HCT116 (cell line): ENCODE data around the gene GPR27. TPM values are rescaled to one million over a fixed set of nuclear protein-coding genes. Genes with fewer than 3 reads are reported as not detected.

Source experiments
- ATAC-seq: fragments of 200-7000 bp; cut with Tn5 transposase; 2 replicates; pipeline ENCODE4 v1.9.1; 2020; ENCODE audit warnings: mild to moderate bottlenecking, moderate library complexity
- BruUV-seq: library from RNA; stranded (reverse); fragments of 400-500 nt; replicated peaks from 2 replicates; lab custom pipeline; 2021; lab: Mats Ljungman, UMichigan
- CTCF ChIA-PET: fragments of 300-600 bp; sonication (Branson Sonifier 250); formaldehyde crosslinking; loops from one replicate; lab custom pipeline; 2021; ENCODE audit warnings: antibody characterized with exemption; lab: Charles Lee
- POLR2A ChIA-PET: fragments of 300-600, 350-600 bp; sonication (Branson Sonifier 250); formaldehyde crosslinking; loops from one replicate; lab custom pipeline; 2021; ENCODE audit warnings: antibody characterized with exemption; lab: Charles Lee
- RAD21 ChIA-PET, 2 experiments: fragments of 300-600 bp; sonication (Branson Sonifier 250); formaldehyde crosslinking; loops; one replicate each; lab custom pipeline; 2023; ENCODE audit warnings: low total read pairs in 2 of 2; ENCODE audit not compliant: uncharacterized antibody in 2 of 2, unreplicated experiment in 2 of 2, low non-redundant PET in 1 of 2; lab: Charles Lee
- DNase-seq: peaks from one replicate; pipeline ENCODE4 v3.0.0-alpha.2; 2010; ENCODE audit warnings: low read depth, low spot score
- H2AFZ ChIP-seq: fragments of 200-600 bp; shearing (Covaris generic), sonication (generic); 2 replicates; pipeline ENCODE4 v1.6.1; 2017; ENCODE audit warnings: low read depth, mixed run types, mixed read lengths, antibody characterized with exemption, low read length; ENCODE audit not compliant: poor library complexity, severe bottlenecking
- H3K27ac ChIP-seq: 2 replicates; pipeline ENCODE4 v1.5.1; 2012; ENCODE audit warnings: low read depth, low read length
- H3K27me3 ChIP-seq: fragments of 200-600 bp; sonication (generic); 2 replicates; pipeline ENCODE4 v1.6.1; 2016; ENCODE audit warnings: mixed run types, low read length, mixed read lengths; ENCODE audit not compliant: insufficient read depth
- H3K36me3 ChIP-seq, 2 experiments: fragments of 200-500 bp in 1 of 2; fragments of 200-600 bp in 1 of 2; sonication (Bioruptor generic) in 1 of 2; sonication (generic) in 1 of 2; 2 replicates each; pipeline versions ENCODE4 v1.5.1 to v1.6.1; 2014 to 2016; ENCODE audit warnings: low read length in 2 of 2, inconsistent platforms in 1 of 2, mixed read lengths in 1 of 2, mixed run types in 1 of 2; ENCODE audit not compliant: insufficient read depth in 2 of 2, control insufficient read depth in 1 of 2
- H3K4me1 ChIP-seq, 2 experiments: fragments of 200-600 bp in 1 of 2; sonication (generic) in 1 of 2; 2 replicates each; pipeline versions ENCODE4 v1.5.1 to v1.6.1; 2012 to 2017; ENCODE audit warnings: low read length in 2 of 2, inconsistent platforms in 1 of 2, mild to moderate bottlenecking in 1 of 2, mixed read lengths in 1 of 2, mixed run types in 1 of 2, moderate library complexity in 1 of 2; ENCODE audit not compliant: insufficient read depth in 2 of 2, control insufficient read depth in 1 of 2
- H3K4me2 ChIP-seq: fragments of 200-600 bp; sonication (generic); 2 replicates; pipeline ENCODE4 v1.6.1; 2017; ENCODE audit warnings: mixed run types, low read length, mixed read lengths
- H3K4me3 ChIP-seq, 2 experiments: fragments of 200-600 bp in 1 of 2; sonication (generic) in 1 of 2; replicated peaks in 1 of 2; 2 replicates each; pipeline ENCODE4 v1.5.1; 2011 to 2016; ENCODE audit warnings: low read length in 2 of 2, control low read depth in 1 of 2, low read depth in 1 of 2, mild to moderate bottlenecking in 1 of 2, mixed read lengths in 1 of 2, mixed run types in 1 of 2
- H3K79me2 ChIP-seq: fragments of 200-600 bp; sonication (generic); 2 replicates; pipeline ENCODE4 v1.6.1; 2017; ENCODE audit warnings: mild to moderate bottlenecking, mixed run types, low read length, moderate library complexity, mixed read lengths; ENCODE audit not compliant: insufficient read depth
- H3K9ac ChIP-seq: fragments of 200-600 bp; sonication (generic); 2 replicates; pipeline ENCODE4 v1.6.1; 2016; ENCODE audit warnings: low read length, mixed read lengths
- H3K9me2 ChIP-seq: fragments of 200-600 bp; sonication (generic), shearing (Covaris generic); 2 replicates; pipeline ENCODE4 v1.6.1; 2017; ENCODE audit warnings: mixed run types, mild to moderate bottlenecking, moderate library complexity; ENCODE audit not compliant: insufficient read depth
- H3K9me3 ChIP-seq, 2 experiments: fragments of 200-500 bp in 1 of 2; fragments of 200-600 bp in 1 of 2; sonication (Bioruptor generic) in 1 of 2; sonication (generic) in 1 of 2; 2 replicates each; pipeline ENCODE4 v1.6.1; 2014 to 2017; ENCODE audit warnings: low read length in 2 of 2, mixed read lengths in 2 of 2, inconsistent platforms in 1 of 2, low read depth in 1 of 2, mild to moderate bottlenecking in 1 of 2, mixed run types in 1 of 2, moderate library complexity in 1 of 2; ENCODE audit not compliant: control insufficient read depth in 1 of 2, insufficient read depth in 1 of 2
- H4K20me1 ChIP-seq: fragments of 200-600 bp; sonication (generic), shearing (Covaris generic); 2 replicates; pipeline ENCODE4 v1.6.1; 2017; ENCODE audit warnings: mixed run types, mild to moderate bottlenecking, moderate library complexity; ENCODE audit not compliant: insufficient read depth
- ATF3 ChIP-seq: IDR thresholded peaks from 2 replicates; pipeline ENCODE4 v1.6.1; 2012
- CBX3 ChIP-seq: IDR thresholded peaks from 2 replicates; pipeline ENCODE4 v1.6.1; 2012; ENCODE audit warnings: low read depth
- CTCF ChIP-seq, 3 experiments: fragments of 200-600 bp in 1 of 3; sonication (generic) in 1 of 3; IDR thresholded peaks in 2 of 3; conservative IDR thresholded peaks in 1 of 3; 2 replicates each; pipeline ENCODE4 v1.5.1; 2012 to 2017; ENCODE audit warnings: low read depth in 2 of 3, low read length in 2 of 3, antibody characterized with exemption in 1 of 3, borderline replicate concordance in 1 of 3, control low read depth in 1 of 3, mild to moderate bottlenecking in 1 of 3, mixed read lengths in 1 of 3, mixed run types in 1 of 3, moderate library complexity in 1 of 3; ENCODE audit not compliant: insufficient read depth in 1 of 3
- ELF1 ChIP-seq: IDR thresholded peaks from 2 replicates; pipeline ENCODE4 v1.6.1; 2012; ENCODE audit warnings: low read depth, borderline replicate concordance
- JUND ChIP-seq: IDR thresholded peaks from 2 replicates; pipeline ENCODE4 v1.6.1; 2012
- POLR2AphosphoS5 ChIP-seq: IDR thresholded peaks from 2 replicates; pipeline ENCODE4 v1.6.1; 2011; ENCODE audit warnings: mild to moderate bottlenecking, low read depth, low read length, moderate library complexity
- RAD21 ChIP-seq: IDR thresholded peaks from 2 replicates; pipeline ENCODE4 v1.6.1; 2012; ENCODE audit warnings: low read depth, mild to moderate bottlenecking
- REST ChIP-seq: IDR thresholded peaks from 2 replicates; pipeline ENCODE4 v1.6.1; 2012; ENCODE audit warnings: low read depth
- ZBTB33 ChIP-seq: IDR thresholded peaks from 2 replicates; pipeline ENCODE4 v1.6.1; 2011; ENCODE audit warnings: mild to moderate bottlenecking, low read length, moderate library complexity; ENCODE audit not compliant: insufficient replicate concordance; ENCODE audit errors: extremely low read depth
- ZFX ChIP-seq: fragments of 450-650 bp; IDR thresholded peaks from 2 replicates; pipeline ENCODE4 v1.6.1; 2017
- ZNF274 ChIP-seq: fragments of 200-500 bp; sonication (Bioruptor generic); IDR thresholded peaks from 2 replicates; pipeline ENCODE4 v1.6.1; 2014; ENCODE audit warnings: mild to moderate bottlenecking, low read depth, low read length, inconsistent platforms
- intact Hi-C: fragments of 100-400 bp; cut with micrococcal nuclease; formaldehyde crosslinking; loops from 2 replicates; pipeline ENCODE4 v1.10.0; 2022
- total RNA-seq: library from RNA; stranded (reverse); gene quantifications from one replicate; pipeline ENCODE4 v1.2.1, GENCODE V29; 2021; ENCODE audit not compliant: unreplicated experiment

GPR27 gene
- total RNA-seq, 1 experiment from 2014 or later, result not detected

- no peak for TF ChIP-seq REST
- TF ChIP-seq ATF3, result no peak
- no peak for TF ChIP-seq RAD21
- TF ChIP-seq ZFX, result no peak
- no peak for TF ChIP-seq JUND
- TF ChIP-seq CTCF (IDR thresholded peaks at IDR 0.05 in 2 of 3, conservative IDR thresholded peaks at IDR 0.05 in 1 of 3; ENCODE audit: borderline replicate concordance in 1 of 3, insufficient read depth in 1 of 3, low read depth in 2 of 3, low read length in 2 of 3), result no peak
Observed at GRCh38 chr3:71726146-71726545, 27.5 kb upstream of the GPR27 start (continued).

GRCh38 chr3:71728632-71729342, 24.9 kb upstream of the GPR27 start:
- RAD21 ChIA-PET, result no interaction called here
- BruUV-seq, result no TSS peak
- CTCF ChIA-PET, result interaction anchor here (1.2 to 2.1 kb wide), 4 partner anchors 130 to 1090 kb away, joined by 3 to 18 read pairs (median 4); no protein-coding TSS in a partner anchor
- H3K27me3 ChIP-seq, result peaks cover 8% of the 10 kb centered on the region
- intact Hi-C loops, result no loop called here
- POLR2A ChIA-PET, result no interaction called here
- TF ChIP-seq POLR2AphosphoS5, result no peak
- no peak for TF ChIP-seq ELF1
- TF ChIP-seq ZBTB33, result no peak
- no peak for TF ChIP-seq CBX3
- TF ChIP-seq ZNF274, result no peak
- no peak for TF ChIP-seq RAD21
- TF ChIP-seq, all 23 proteins: peak for 0
- no peak overlapping the region for H3K4me2 ChIP-seq
- no peak for DNase-seq
- no peaks in the 10 kb centered on the region for H4K20me1 ChIP-seq
- H3K9me2 ChIP-seq, result no peaks in the 10 kb centered on the region
- ATAC-seq, result no peak
- no peaks in the 10 kb centered on the region for H3K79me2 ChIP-seq
- H3K9ac ChIP-seq, result no peak overlapping the region
- H3K36me3 ChIP-seq, result no peaks in the 10 kb centered on the region
- peaks cover 7 to 21% of the 10 kb centered on the region in 2 experiments; a peak in 3 of 4 replicates for H3K4me1 ChIP-seq
- H3K4me3 ChIP-seq, result no peak overlapping the region
- no peaks in the 10 kb centered on the region for H3K9me3 ChIP-seq
- no peak overlapping the region for H2AFZ ChIP-seq
- no peak overlapping the region for H3K27ac ChIP-seq
